GM12878 (cell line): ENCODE results near the gene ME3. TPM values are rescaled to one million over a fixed set of nuclear protein-coding genes. Genes with fewer than 3 reads are reported as not detected.

ENCODE experiments used
- ATAC-seq: fragments of 200-7000 bp; cut with Tn5 transposase; 3 replicates; pipeline ENCODE4 v1.9.1; 2020; ENCODE audit warnings: mild to moderate bottlenecking, moderate library complexity
- BruUV-seq: library from RNA; stranded (reverse); fragments of 400-500 nt; replicated peaks from 2 replicates; lab custom pipeline; 2021; lab: Mats Ljungman, UMichigan
- CTCF ChIA-PET: fragments of 300-600 bp; sonication (Branson Sonifier 250); formaldehyde crosslinking; extraction: SDS; loops from one replicate; lab custom pipeline; 2021; ENCODE audit warnings: inconsistent platforms; lab: Yijun Ruan, JAX
- POLR2A ChIA-PET: fragments of 350-600 bp; formaldehyde crosslinking; extraction: SDS; loops from one replicate; lab custom pipeline; 2021; ENCODE audit warnings: inconsistent platforms; lab: Charles Lee
- RAD21 ChIA-PET: fragments of 300-600 bp; sonication (Branson Sonifier 250); formaldehyde crosslinking; loops from one replicate; lab custom pipeline; 2023; ENCODE audit warnings: antibody characterized with exemption; ENCODE audit not compliant: unreplicated experiment; lab: Charles Lee
- SMC1A ChIA-PET: fragments of 300-600 bp; sonication (Branson Sonifier 250); formaldehyde crosslinking; loops from one replicate; lab custom pipeline; 2023; ENCODE audit not compliant: unreplicated experiment, uncharacterized antibody; lab: Charles Lee
- DNase-seq: peaks from one replicate; pipeline ENCODE4 v3.0.0-alpha.2; 2011; ENCODE audit warnings: low read depth, low spot score
- FAIRE-seq: peaks from 3 replicates; lab custom pipeline; 2011; peaks lifted over from hg19 to GRCh38; lab: Jason Lieb, UNC
- H2AFZ ChIP-seq: 2 replicates; pipeline ENCODE4 v1.6.0; 2011; ENCODE audit warnings: low read depth, low read length, control low read depth; ENCODE audit not compliant: control insufficient read depth
- H3K27ac ChIP-seq: 2 replicates; pipeline ENCODE4 v1.5.1; 2011; ENCODE audit warnings: control low read depth; ENCODE audit not compliant: control insufficient read depth, insufficient read depth
- H3K27me3 ChIP-seq, 2 experiments: replicated peaks in 1 of 2; 2 replicates each; pipeline versions ENCODE4 v1.6.0 to v1.6.1; 2011; ENCODE audit warnings: low read length in 1 of 2; ENCODE audit not compliant: control insufficient read depth in 2 of 2, insufficient read depth in 2 of 2
- H3K36me3 ChIP-seq, 2 experiments: 2 replicates each; pipeline ENCODE4 v1.5.1; 2011; ENCODE audit warnings: low read length in 1 of 2; ENCODE audit not compliant: control insufficient read depth in 2 of 2, insufficient read depth in 2 of 2
- H3K4me1 ChIP-seq: 2 replicates; pipeline ENCODE4 v1.6.1; 2011; ENCODE audit warnings: mild to moderate bottlenecking, low read length, moderate library complexity, mixed read lengths; ENCODE audit not compliant: control insufficient read depth, insufficient read depth
- H3K4me2 ChIP-seq: 2 replicates; pipeline ENCODE4 v1.6.0; 2011; ENCODE audit warnings: control low read depth; ENCODE audit not compliant: control insufficient read depth, insufficient read depth
- H3K4me3 ChIP-seq: fragments of 200-600 bp; sonication (generic); 2 replicates; pipeline ENCODE4 v1.5.1; 2016
- H3K79me2 ChIP-seq: 2 replicates; pipeline ENCODE4 v1.6.0; 2011; ENCODE audit warnings: low read length; ENCODE audit not compliant: control insufficient read depth, insufficient read depth
- H3K9ac ChIP-seq: 2 replicates; pipeline ENCODE4 v1.8.0; 2011; ENCODE audit warnings: low read length, control low read depth, mixed read lengths; ENCODE audit not compliant: control insufficient read depth, insufficient read depth
- H3K9me3 ChIP-seq: replicated peaks from 3 replicates; pipeline ENCODE4 v1.5.1; 2011; ENCODE audit warnings: mild to moderate bottlenecking, low read length; ENCODE audit not compliant: control insufficient read depth, insufficient read depth
- H4K20me1 ChIP-seq: 2 replicates; pipeline ENCODE4 v1.6.0; 2011; ENCODE audit not compliant: control insufficient read depth, insufficient read depth
- CBX5 ChIP-seq: sonication (generic); IDR thresholded peaks from 2 replicates; pipeline ENCODE4 v1.6.1; 2016; ENCODE audit warnings: low read depth, moderate library complexity, mild to moderate bottlenecking, inconsistent platforms
- ETV6 ChIP-seq, 2 experiments: fragments of 450-650 bp in 1 of 2; IDR thresholded peaks in 1 of 2; conservative IDR thresholded peaks in 1 of 2; 2 replicates each; pipeline ENCODE4 v1.6.1; 2014; ENCODE audit warnings: antibody characterized with exemption in 1 of 2, borderline replicate concordance in 1 of 2, low read depth in 1 of 2, mild to moderate bottlenecking in 1 of 2, moderate library complexity in 1 of 2
- RAD21 ChIP-seq: IDR thresholded peaks from 2 replicates; pipeline ENCODE4 v1.6.1; 2011; ENCODE audit warnings: mild to moderate bottlenecking, low read depth, low read length, moderate library complexity; ENCODE audit not compliant: insufficient read depth
- RBBP5 ChIP-seq: fragments of 200-600 bp; sonication (generic); conservative IDR thresholded peaks from 2 replicates; pipeline ENCODE4 v1.6.1; 2016
- SKIL ChIP-seq: fragments of 450-650 bp; IDR thresholded peaks from 2 replicates; pipeline ENCODE4 v1.6.1; 2017; ENCODE audit warnings: mild to moderate bottlenecking, low read depth, inconsistent platforms; ENCODE audit not compliant: poor library complexity, severe bottlenecking
- SMARCA5 ChIP-seq: fragments of 450-650 bp; IDR thresholded peaks from 2 replicates; pipeline ENCODE4 v1.6.1; 2017; ENCODE audit warnings: mild to moderate bottlenecking
- SP1 ChIP-seq: IDR thresholded peaks from one replicate; pipeline ENCODE4 v1.6.1; 2011; ENCODE audit warnings: low read depth, low read length
- SREBF1 ChIP-seq: IDR thresholded peaks from 2 replicates; pipeline ENCODE4 v1.6.1; 2012; ENCODE audit warnings: mild to moderate bottlenecking, low read length
- SREBF2 ChIP-seq: IDR thresholded peaks from 2 replicates; pipeline ENCODE4 v1.6.1; 2012; ENCODE audit warnings: mild to moderate bottlenecking, low read length
- SUZ12 ChIP-seq: fragments of 200-600 bp; sonication (generic); IDR thresholded peaks from one replicate; pipeline ENCODE4 v1.6.1; 2018; ENCODE audit warnings: antibody characterized with exemption, mild to moderate bottlenecking; ENCODE audit not compliant: unreplicated experiment
- WRNIP1 ChIP-seq: IDR thresholded peaks from 2 replicates; pipeline ENCODE4 v1.6.1; 2011; ENCODE audit warnings: low read depth, low read length, improper control_type of control experiment, borderline replicate concordance
- YY1 ChIP-seq: IDR thresholded peaks from 2 replicates; pipeline ENCODE4 v1.6.1; 2011; ENCODE audit warnings: low read depth, mild to moderate bottlenecking, low read length
- ZNF274 ChIP-seq: IDR thresholded peaks from one replicate; pipeline ENCODE4 v1.8.0; 2011; ENCODE audit not compliant: insufficient read length, insufficient read depth
- WGBS: methylation state at CpG from one replicate; pipeline ENCODE4 v1.1.6; 2016; ENCODE audit warnings: low lambda C conversion rate; ENCODE audit not compliant: insufficient replicate concordance, insufficient coverage; ENCODE audit errors: missing lambda C conversion rate; 5-methylcytosine and 5-hydroxymethylcytosine counted together
- in situ Hi-C: fragments of 300-500 bp; cut with MboI; formaldehyde crosslinking; loops from 9 replicates; pipeline ENCODE4 v1.14.3; 2018; ENCODE audit warnings: mixed read lengths
- intact Hi-C: fragments of 100-400 bp; cut with micrococcal nuclease; formaldehyde crosslinking; loops from one replicate; pipeline ENCODE4 v1.14.2; 2022; ENCODE audit not compliant: unreplicated experiment
- polyA plus RNA-seq, 11 experiments: library from polyadenylated mRNA; depleted of rRNA in 4 of 11; unstranded in 6 of 11; stranded (reverse) in 5 of 11; fragments of >200 nt; fragmentation: Nextera tagmentation in 4 of 11; fragmentation: Illumina TruSeq in 1 of 11; extraction: Ambion mirVana in 4 of 11; extraction: Trizol in 1 of 11; gene quantifications; 1 replicate in 1 of 11; 2 replicates in 10 of 11; pipeline versions ENCODE4 v1.2.1 to v1.2.3, GENCODE V29; 2011 to 2016; ENCODE audit warnings: inconsistent platforms in 2 of 11, missing spikeins in 2 of 11, low read depth in 1 of 11
- total RNA-seq, 4 experiments: library from RNA; depleted of rRNA in 3 of 4; stranded (reverse); fragments of >200 nt in 3 of 4; fragmentation: Illumina TruSeq in 1 of 4; extraction: Trizol in 1 of 4; gene quantifications; 2 replicates each; pipeline versions ENCODE4 v1.2.1 to v1.2.3, GENCODE V29; 2013 to 2021

The ME3 gene
- total and polyA plus RNA-seq, 10 of the 15 experiments (the other 5 are each of a cell fraction or from before 2014, with no cell fraction given), result 0.06 to 0.40 (median 0.19) TPM; not detected in 2

DNA sequence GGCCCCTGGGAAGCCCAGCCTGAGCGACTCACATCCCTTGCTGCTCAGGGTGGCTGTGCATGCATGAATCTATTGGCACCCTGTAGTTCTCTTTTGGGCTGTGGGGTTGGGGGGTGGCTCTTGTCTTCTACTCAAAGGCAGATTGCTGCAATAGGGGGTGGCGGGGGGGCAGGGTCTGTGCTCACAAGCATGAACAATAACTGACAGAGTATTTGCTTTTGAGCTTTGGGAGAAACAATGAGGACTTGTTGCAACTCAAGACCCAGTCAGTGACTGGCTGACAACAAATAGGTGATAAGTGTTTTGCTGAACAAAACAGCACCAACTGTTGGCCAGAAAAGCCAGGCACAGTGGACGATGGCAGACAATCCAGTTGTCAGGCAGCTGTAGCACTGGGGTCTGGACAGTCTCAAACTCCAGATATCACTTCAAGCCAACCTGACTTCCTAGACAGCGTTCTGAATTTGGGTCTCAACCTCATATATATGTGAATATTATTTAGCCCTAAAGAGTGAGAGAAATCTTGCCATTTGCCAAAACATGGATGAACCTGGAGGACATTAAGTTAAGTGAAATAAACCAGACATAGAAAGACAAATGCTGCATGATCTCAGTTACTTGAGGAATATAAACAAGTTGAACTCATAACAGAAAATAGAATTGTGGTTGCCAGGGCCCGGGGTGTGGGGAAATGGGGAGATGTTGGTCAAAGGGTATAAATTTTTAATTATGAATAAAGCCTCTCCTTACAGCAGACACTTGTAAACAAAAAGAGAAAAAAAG lies 61.7 kb downstream of the ME3 start:
- RAD21 ChIA-PET, result interaction anchor here (1.7 kb wide), 1 partner anchor 153 kb away, joined by 4 read pairs; no protein-coding TSS in a partner anchor

DNA sequence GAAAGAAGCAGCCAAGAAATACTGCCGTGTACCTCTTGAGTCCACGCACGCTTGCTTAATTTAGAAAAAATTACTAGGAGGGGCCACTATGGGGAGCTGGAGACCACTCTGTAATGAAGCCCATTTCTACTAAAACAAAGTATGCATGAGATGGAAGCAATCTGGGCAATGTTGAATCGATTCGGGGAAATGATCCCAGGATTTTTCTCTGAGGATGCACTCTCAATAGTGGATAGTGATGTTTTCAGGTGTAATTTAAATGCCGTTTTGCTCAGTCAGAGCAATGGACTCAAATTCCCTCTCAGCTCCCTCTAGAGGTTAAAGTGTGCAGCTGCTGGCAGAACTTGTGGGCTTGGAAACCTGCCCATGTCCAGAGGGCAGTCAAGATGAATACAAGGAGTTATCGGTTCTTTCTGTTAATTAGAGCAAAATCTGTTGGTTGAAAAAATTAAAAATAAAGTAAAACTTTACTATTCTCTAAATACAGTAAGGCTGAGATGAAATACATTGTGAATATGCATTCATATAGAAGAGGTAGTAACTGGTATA lies 64.1 kb downstream of the ME3 start:
- ATAC-seq, result peak; percentile 96
- intact Hi-C loops (loop anchor here (1.0 to 5.0 kb wide), 3 partner anchors 152 to 753 kb away; partner anchors contain the start of gene CCDC83), in situ Hi-C loops (loop anchor here (5.0 kb wide), 1 partner anchor 151 kb away; no protein-coding TSS in a partner anchor)
- peak; percentile 21 for DNase-seq
- H3K27me3 ChIP-seq, result no peaks in the 10 kb centered on the region
- no peaks in the 10 kb centered on the region for H3K36me3 ChIP-seq
- SMC1A ChIA-PET, result interaction anchor here (0.6 to 6.3 kb wide), 38 partner anchors 11 to 664 kb away, joined by 3 to 96 read pairs (median 5); no protein-coding TSS in a partner anchor
- no peak overlapping the region for H2AFZ ChIP-seq
- no peak overlapping the region for H3K4me3 ChIP-seq
- RAD21 ChIA-PET, result interaction anchor here (0.7 to 6.3 kb wide), 17 partner anchors 14 to 753 kb away, joined by 3 to 87 read pairs (median 4); partner anchors contain the start of gene CCDC83
- POLR2A ChIA-PET, result interaction anchor here (1.0 kb wide), 1 partner anchor 122 kb away, joined by 3 read pairs; no protein-coding TSS in a partner anchor
- FAIRE-seq, result peak; percentile 27
- no peaks in the 10 kb centered on the region for H3K79me2 ChIP-seq
- no TSS peak for BruUV-seq
- WGBS, result under 1% methylated on average over 7 of the region's 7 CpGs
- no peak overlapping the region for H3K9ac ChIP-seq
- H4K20me1 ChIP-seq, result no peaks in the 10 kb centered on the region
- no peak overlapping the region for H3K4me2 ChIP-seq
- H3K4me1 ChIP-seq, result no peaks in the 10 kb centered on the region
- H3K27ac ChIP-seq, result no peak overlapping the region
- CTCF ChIA-PET, result interaction anchor here (0.6 to 6.3 kb wide), 62 partner anchors 9 to 785 kb away, joined by 3 to 156 read pairs (median 4); no protein-coding TSS in a partner anchor
- H3K9me3 ChIP-seq, result no peaks in the 10 kb centered on the region
- TF ChIP-seq YY1 (0 out of 2 replicates have a peak, but pooled peaks have one; percentile 43), WRNIP1 (no peak), ZNF274 (no peak), RAD21 (peak; percentile 58), SP1 (no peak), SUZ12 (no peak), ETV6 (conservative IDR thresholded peaks at IDR 0.05 in 1 of 2, IDR thresholded peaks at IDR 0.05 in 1 of 2; ENCODE audit: borderline replicate concordance in 1 of 2, low read depth in 1 of 2) (no peak), CBX5 (0 out of 2 replicates have a peak, but pooled peaks have one; percentile 39), SKIL (peak; percentile 60), SREBF2 (no peak), SMARCA5 (peak; percentile 80), SREBF1 (no peak)

More for the DNA sequence above, 61.7 kb downstream of the ME3 start:
- no peaks in the 10 kb centered on the region for H3K4me1 ChIP-seq
- no peak for TF ChIP-seq RBBP5
- no peaks in the 10 kb centered on the region for H3K9me3 ChIP-seq
- no peaks in the 10 kb centered on the region for H3K27me3 ChIP-seq
- DNase-seq (no peak), FAIRE-seq (no peak), ATAC-seq (no peak)
- no peak overlapping the region for H3K4me2 ChIP-seq
- WGBS, result 7% methylated on average over 5 of the region's 5 CpGs
- no peaks in the 10 kb centered on the region for H4K20me1 ChIP-seq
- no peaks in the 10 kb centered on the region for H3K36me3 ChIP-seq
- BruUV-seq, result no TSS peak
- in situ Hi-C loops (loop anchor here (10.0 kb wide), 1 partner anchor 204 kb away; no protein-coding TSS in a partner anchor), intact Hi-C loops (no loop called here)
- POLR2A ChIA-PET, result no interaction called here
- no peak overlapping the region for H3K27ac ChIP-seq
- H3K79me2 ChIP-seq, result no peaks in the 10 kb centered on the region
- SMC1A ChIA-PET, result no interaction called here
- no peak overlapping the region for H2AFZ ChIP-seq
- no peak overlapping the region for H3K4me3 ChIP-seq
- H3K9ac ChIP-seq, result no peak overlapping the region
- CTCF ChIA-PET, result no interaction called here
